HepG2 (cell line): ENCODE data around the gene ZNF559. TPM values are rescaled to one million over a fixed set of nuclear protein-coding genes. Genes with fewer than 3 reads are reported as not detected.

Source experiments
- ARID3A ChIP-seq: IDR thresholded peaks from 2 replicates; pipeline ENCODE4 v1.6.1; 2012; ENCODE audit warnings: low read depth, low read length, improper control_type of control experiment
- FOSL2 ChIP-seq: sonication (generic); formaldehyde crosslinking; IDR thresholded peaks from 2 replicates; pipeline ENCODE4 v1.4.0; 2020; ENCODE audit warnings: missing genetic modification reagents
- GFI1 ChIP-seq: sonication (generic); formaldehyde crosslinking; IDR thresholded peaks from 2 replicates; pipeline ENCODE4 v1.5.0; 2020; ENCODE audit warnings: missing genetic modification reagents, mild to moderate bottlenecking, borderline replicate concordance
- NR2F6 ChIP-seq, 2 experiments: IDR thresholded peaks; 2 replicates each; pipeline ENCODE4 v1.6.1; 2016; ENCODE audit warnings: antibody characterized with exemption in 1 of 2, mild to moderate bottlenecking in 1 of 2
- ZBTB20 ChIP-seq: sonication (generic); formaldehyde crosslinking; IDR thresholded peaks from 2 replicates; pipeline ENCODE4 v1.8.1; 2023; ENCODE audit warnings: missing genetic modification reagents, low read depth, mild to moderate bottlenecking, borderline replicate concordance
- ZNF362 ChIP-seq: sonication (generic); formaldehyde crosslinking; IDR thresholded peaks from 2 replicates; pipeline ENCODE4 v1.4.0; 2020; ENCODE audit warnings: missing genetic modification reagents, mild to moderate bottlenecking, borderline replicate concordance
- ZNF761 ChIP-seq: sonication (generic); formaldehyde crosslinking; conservative IDR thresholded peaks from 2 replicates; pipeline ENCODE4 v1.4.0; 2020; ENCODE audit warnings: mild to moderate bottlenecking, missing genetic modification reagents
- polyA plus RNA-seq, 8 experiments: library from polyadenylated mRNA; depleted of rRNA in 3 of 8; stranded (reverse) in 7 of 8; unstranded in 1 of 8; fragments of >200 nt; fragmentation: Illumina TruSeq in 4 of 8; extraction: Trizol in 4 of 8; gene quantifications; 2 replicates each; pipeline versions ENCODE4 v1.2.1 to v1.2.3, GENCODE V29; 2011 to 2016; ENCODE audit warnings: low read depth in 4 of 8, missing spikeins in 1 of 8, mixed read lengths in 1 of 8; ENCODE audit not compliant: insufficient read depth in 1 of 8
- total RNA-seq, 5 experiments: library from RNA; depleted of rRNA; stranded (reverse); fragments of >200 nt; fragmentation: Illumina TruSeq; extraction: Trizol; gene quantifications; 2 replicates each; pipeline ENCODE4 v1.2.3, GENCODE V29; 2016; ENCODE audit warnings: low read depth in 1 of 5
- TF ChIP-seq, protein P1 (sequence below): sonication (generic); formaldehyde crosslinking; IDR thresholded peaks from 2 replicates; pipeline ENCODE4 v1.5.1; 2020; ENCODE audit warnings: mild to moderate bottlenecking, missing genetic modification reagents, borderline replicate concordance
- TF ChIP-seq, protein P2 (sequence below): sonication (generic); formaldehyde crosslinking; IDR thresholded peaks from 2 replicates; pipeline ENCODE4 v1.4.0; 2020; ENCODE audit warnings: mild to moderate bottlenecking, missing genetic modification reagents, borderline replicate concordance

ZNF559 gene
- total and polyA plus RNA-seq, 2 of the 13 experiments (the other 11 are each of a cell fraction or from before 2014, with no cell fraction given): 6.3 to 9.8 TPM

GRCh38 chr19:9353011-9353410, 29.0 kb downstream of the ZNF559 start (continued):
- TF ChIP-seq, protein P1, sequence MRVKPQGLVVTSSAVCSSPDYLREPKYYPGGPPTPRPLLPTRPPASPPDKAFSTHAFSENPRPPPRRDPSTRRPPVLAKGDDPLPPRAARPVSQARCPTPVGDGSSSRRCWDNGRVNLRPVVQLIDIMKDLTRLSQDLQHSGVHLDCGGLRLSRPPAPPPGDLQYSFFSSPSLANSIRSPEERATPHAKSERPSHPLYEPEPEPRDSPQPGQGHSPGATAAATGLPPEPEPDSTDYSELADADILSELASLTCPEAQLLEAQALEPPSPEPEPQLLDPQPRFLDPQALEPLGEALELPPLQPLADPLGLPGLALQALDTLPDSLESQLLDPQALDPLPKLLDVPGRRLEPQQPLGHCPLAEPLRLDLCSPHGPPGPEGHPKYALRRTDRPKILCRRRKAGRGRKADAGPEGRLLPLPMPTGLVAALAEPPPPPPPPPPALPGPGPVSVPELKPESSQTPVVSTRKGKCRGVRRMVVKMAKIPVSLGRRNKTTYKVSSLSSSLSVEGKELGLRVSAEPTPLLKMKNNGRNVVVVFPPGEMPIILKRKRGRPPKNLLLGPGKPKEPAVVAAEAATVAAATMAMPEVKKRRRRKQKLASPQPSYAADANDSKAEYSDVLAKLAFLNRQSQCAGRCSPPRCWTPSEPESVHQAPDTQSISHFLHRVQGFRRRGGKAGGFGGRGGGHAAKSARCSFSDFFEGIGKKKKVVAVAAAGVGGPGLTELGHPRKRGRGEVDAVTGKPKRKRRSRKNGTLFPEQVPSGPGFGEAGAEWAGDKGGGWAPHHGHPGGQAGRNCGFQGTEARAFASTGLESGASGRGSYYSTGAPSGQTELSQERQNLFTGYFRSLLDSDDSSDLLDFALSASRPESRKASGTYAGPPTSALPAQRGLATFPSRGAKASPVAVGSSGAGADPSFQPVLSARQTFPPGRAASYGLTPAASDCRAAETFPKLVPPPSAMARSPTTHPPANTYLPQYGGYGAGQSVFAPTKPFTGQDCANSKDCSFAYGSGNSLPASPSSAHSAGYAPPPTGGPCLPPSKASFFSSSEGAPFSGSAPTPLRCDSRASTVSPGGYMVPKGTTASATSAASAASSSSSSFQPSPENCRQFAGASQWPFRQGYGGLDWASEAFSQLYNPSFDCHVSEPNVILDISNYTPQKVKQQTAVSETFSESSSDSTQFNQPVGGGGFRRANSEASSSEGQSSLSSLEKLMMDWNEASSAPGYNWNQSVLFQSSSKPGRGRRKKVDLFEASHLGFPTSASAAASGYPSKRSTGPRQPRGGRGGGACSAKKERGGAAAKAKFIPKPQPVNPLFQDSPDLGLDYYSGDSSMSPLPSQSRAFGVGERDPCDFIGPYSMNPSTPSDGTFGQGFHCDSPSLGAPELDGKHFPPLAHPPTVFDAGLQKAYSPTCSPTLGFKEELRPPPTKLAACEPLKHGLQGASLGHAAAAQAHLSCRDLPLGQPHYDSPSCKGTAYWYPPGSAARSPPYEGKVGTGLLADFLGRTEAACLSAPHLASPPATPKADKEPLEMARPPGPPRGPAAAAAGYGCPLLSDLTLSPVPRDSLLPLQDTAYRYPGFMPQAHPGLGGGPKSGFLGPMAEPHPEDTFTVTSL (CRISPR knock-in tag): peak; percentile 49; the same call in 1 of the 2 replicates
- TF ChIP-seq, protein P2, sequence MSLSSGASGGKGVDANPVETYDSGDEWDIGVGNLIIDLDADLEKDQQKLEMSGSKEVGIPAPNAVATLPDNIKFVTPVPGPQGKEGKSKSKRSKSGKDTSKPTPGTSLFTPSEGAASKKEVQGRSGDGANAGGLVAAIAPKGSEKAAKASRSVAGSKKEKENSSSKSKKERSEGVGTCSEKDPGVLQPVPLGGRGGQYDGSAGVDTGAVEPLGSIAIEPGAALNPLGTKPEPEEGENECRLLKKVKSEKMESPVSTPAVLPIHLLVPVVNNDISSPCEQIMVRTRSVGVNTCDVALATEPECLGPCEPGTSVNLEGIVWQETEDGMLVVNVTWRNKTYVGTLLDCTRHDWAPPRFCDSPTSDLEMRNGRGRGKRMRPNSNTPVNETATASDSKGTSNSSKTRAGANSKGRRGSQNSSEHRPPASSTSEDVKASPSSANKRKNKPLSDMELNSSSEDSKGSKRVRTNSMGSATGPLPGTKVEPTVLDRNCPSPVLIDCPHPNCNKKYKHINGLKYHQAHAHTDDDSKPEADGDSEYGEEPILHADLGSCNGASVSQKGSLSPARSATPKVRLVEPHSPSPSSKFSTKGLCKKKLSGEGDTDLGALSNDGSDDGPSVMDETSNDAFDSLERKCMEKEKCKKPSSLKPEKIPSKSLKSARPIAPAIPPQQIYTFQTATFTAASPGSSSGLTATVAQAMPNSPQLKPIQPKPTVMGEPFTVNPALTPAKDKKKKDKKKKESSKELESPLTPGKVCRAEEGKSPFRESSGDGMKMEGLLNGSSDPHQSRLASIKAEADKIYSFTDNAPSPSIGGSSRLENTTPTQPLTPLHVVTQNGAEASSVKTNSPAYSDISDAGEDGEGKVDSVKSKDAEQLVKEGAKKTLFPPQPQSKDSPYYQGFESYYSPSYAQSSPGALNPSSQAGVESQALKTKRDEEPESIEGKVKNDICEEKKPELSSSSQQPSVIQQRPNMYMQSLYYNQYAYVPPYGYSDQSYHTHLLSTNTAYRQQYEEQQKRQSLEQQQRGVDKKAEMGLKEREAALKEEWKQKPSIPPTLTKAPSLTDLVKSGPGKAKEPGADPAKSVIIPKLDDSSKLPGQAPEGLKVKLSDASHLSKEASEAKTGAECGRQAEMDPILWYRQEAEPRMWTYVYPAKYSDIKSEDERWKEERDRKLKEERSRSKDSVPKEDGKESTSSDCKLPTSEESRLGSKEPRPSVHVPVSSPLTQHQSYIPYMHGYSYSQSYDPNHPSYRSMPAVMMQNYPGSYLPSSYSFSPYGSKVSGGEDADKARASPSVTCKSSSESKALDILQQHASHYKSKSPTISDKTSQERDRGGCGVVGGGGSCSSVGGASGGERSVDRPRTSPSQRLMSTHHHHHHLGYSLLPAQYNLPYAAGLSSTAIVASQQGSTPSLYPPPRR (CRISPR knock-in tag): 0 out of 2 replicates have a peak, but pooled peaks have one; percentile 19
- TF ChIP-seq GFI1 (CRISPR knock-in tag) (no peak), ZNF761 (CRISPR knock-in tag) (no peak), ARID3A (peak; percentile 61; the same call in 1 of the 2 replicates), FOSL2 (peak; percentile 50; the same call in 1 of the 2 replicates), NR2F6 (IDR thresholded peaks at IDR 0.05) (peak; percentile 42; the same call in 1 of the 2 replicates), NR2F6 (CRISPR knock-in tag; IDR thresholded peaks at IDR 0.05) (no peak), ZNF362 (peak; percentile 46; the same call in 1 of the 2 replicates), ZBTB20 (CRISPR knock-in tag) (peak; percentile 77; the same call in 1 of the 2 replicates)
